PFSK-1 (cell line): Measurements from ENCODE around the gene ATL2.

Experiments used
- FOXP2 ChIP-seq: optimal IDR thresholded peaks from 2 replicates; pipeline ENCODE3; 2011; ENCODE audit warnings: borderline replicate concordance, control low read depth, inconsistent platforms; ENCODE audit not compliant: insufficient read depth; ENCODE audit errors: extremely low read length, extremely low read depth
- POLR2AphosphoS5 ChIP-seq: IDR thresholded peaks from 2 replicates; pipeline ENCODE4 v1.6.1; 2012; ENCODE audit warnings: low read depth, mild to moderate bottlenecking, control low read depth, low read length, moderate library complexity
- SIN3A ChIP-seq: IDR thresholded peaks from 2 replicates; pipeline ENCODE4 v1.6.1; 2012; ENCODE audit warnings: mild to moderate bottlenecking, low read length, moderate library complexity, borderline replicate concordance; ENCODE audit not compliant: insufficient read depth
- TAF1 ChIP-seq: IDR thresholded peaks from 2 replicates; pipeline ENCODE4 v1.6.1; 2012; ENCODE audit warnings: low read length, control low read depth, borderline replicate concordance; ENCODE audit not compliant: insufficient read depth
- TF ChIP-seq, protein P1 (sequence below), 2 experiments: IDR thresholded peaks; 2 replicates each; pipeline versions ENCODE4 v1.6.1 to v1.8.0; 2011 to 2012; ENCODE audit warnings: low read depth in 2 of 2, low read length in 2 of 2, control low read depth in 1 of 2, inconsistent platforms in 1 of 2, mild to moderate bottlenecking in 1 of 2, moderate library complexity in 1 of 2; ENCODE audit not compliant: insufficient read depth in 1 of 2

Gene ATL2

DNA sequence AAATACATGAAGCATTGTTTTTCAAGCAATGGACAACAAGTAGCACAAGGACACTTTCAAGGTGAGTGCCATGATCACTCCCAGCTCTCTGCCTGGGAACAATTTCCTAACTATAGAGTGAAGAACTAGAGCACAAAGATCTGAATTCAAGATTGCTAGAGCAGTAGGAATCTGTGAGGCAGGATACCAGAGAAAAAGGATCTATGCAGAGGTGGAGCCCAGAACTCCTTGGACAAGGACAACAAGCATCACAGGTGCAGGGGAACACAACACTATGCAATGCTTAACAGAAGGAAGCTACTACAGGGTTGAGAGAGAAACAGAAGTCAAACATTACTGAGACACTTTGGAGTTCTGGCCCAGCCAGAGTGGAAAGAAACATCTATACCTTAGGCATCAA, 24.7 kb downstream of the ATL2 start:
- no peak for TF ChIP-seq POLR2AphosphoS5
- no peak for TF ChIP-seq TAF1
- TF ChIP-seq, protein P1, sequence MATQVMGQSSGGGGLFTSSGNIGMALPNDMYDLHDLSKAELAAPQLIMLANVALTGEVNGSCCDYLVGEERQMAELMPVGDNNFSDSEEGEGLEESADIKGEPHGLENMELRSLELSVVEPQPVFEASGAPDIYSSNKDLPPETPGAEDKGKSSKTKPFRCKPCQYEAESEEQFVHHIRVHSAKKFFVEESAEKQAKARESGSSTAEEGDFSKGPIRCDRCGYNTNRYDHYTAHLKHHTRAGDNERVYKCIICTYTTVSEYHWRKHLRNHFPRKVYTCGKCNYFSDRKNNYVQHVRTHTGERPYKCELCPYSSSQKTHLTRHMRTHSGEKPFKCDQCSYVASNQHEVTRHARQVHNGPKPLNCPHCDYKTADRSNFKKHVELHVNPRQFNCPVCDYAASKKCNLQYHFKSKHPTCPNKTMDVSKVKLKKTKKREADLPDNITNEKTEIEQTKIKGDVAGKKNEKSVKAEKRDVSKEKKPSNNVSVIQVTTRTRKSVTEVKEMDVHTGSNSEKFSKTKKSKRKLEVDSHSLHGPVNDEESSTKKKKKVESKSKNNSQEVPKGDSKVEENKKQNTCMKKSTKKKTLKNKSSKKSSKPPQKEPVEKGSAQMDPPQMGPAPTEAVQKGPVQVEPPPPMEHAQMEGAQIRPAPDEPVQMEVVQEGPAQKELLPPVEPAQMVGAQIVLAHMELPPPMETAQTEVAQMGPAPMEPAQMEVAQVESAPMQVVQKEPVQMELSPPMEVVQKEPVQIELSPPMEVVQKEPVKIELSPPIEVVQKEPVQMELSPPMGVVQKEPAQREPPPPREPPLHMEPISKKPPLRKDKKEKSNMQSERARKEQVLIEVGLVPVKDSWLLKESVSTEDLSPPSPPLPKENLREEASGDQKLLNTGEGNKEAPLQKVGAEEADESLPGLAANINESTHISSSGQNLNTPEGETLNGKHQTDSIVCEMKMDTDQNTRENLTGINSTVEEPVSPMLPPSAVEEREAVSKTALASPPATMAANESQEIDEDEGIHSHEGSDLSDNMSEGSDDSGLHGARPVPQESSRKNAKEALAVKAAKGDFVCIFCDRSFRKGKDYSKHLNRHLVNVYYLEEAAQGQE (IDR thresholded peaks at IDR 0.05; ENCODE audit: insufficient read depth in 1 of 2, low read depth in 2 of 2, low read length in 2 of 2) = no peak
- TF ChIP-seq SIN3A = no peak
- TF ChIP-seq FOXP2 = no peak

DNA sequence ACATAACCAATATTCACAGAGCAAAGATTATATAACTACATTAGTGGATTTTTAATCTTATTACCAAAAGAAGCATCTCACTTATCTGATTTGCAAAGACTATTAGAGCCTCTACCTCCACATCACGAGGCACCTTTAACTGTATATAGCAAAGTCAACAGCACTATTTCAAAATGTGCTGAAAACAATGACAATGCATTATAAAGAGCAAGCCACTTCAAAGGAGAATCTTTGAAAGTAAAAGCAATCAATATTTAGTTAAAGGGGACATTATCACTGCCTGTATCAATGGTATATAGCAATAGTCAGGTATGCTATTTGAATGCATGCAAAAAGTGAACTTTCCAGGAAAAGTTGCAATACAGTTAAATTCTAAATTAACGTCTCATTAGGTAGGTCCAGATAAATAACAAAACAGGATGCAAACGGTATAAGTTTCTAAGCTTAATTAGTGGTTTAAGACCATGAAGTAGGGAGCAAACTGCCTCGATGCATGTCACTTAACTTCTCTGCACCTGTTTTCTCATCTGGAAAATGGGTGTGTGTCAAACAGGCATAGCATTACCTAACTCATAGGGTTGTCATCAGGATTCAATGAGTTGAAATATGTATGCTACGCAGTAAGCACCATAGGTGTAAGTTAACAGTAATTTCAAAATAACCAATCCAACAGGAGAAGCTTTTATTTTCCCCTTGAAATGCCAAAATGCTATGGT, 31.6 kb downstream of the ATL2 start:
- TF ChIP-seq SIN3A (no peak), POLR2AphosphoS5 (no peak), TAF1 (no peak), FOXP2 (no peak)
- TF ChIP-seq, protein P1 (IDR thresholded peaks at IDR 0.05; ENCODE audit: insufficient read depth in 1 of 2, low read depth in 2 of 2, low read length in 2 of 2) = no peak

DNA sequence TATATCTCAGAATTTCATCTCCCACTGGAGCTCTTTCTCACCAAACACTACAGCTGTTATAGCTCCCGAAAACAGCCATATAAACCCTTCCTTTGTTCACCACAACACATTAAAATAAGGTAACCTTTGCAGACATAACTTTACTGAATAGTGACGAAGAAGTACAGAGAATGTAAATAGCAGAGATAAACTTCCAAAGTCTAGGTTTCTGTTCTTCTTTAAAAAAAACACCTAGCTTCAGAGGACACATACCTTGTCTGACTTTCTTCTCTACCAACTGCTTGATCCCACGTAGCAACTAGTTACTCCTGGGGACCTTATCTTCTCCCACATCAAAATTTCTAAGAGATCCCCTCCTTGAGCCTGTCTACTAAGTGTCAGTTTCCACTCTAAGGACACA, 32.3 kb downstream of the ATL2 start:
- TF ChIP-seq SIN3A (no peak), FOXP2 (no peak), POLR2AphosphoS5 (no peak), TAF1 (no peak)
- TF ChIP-seq, protein P1 (IDR thresholded peaks at IDR 0.05; ENCODE audit: insufficient read depth in 1 of 2, low read depth in 2 of 2, low read length in 2 of 2) = no peak

DNA sequence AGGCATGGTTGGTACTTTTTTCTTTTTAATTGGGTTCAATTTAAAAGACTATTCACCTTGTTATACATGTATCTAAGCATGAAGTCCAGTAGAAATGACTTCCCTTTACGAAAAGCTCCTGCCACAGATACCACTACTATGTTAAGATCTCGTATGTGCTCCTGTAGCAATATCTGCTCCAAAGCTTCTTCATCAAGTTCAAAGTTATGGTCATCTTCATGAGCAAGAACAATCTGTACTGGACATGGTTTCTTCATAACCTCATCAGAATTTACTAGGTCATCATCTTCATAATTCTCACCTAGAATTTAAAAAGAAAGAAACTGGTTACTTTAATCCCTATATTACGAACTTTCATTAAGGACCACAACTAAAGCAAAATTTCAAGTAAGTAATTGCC, 33.9 kb downstream of the ATL2 start:
- no peak for TF ChIP-seq POLR2AphosphoS5
- TF ChIP-seq, protein P1 (IDR thresholded peaks at IDR 0.05; ENCODE audit: insufficient read depth in 1 of 2, low read depth in 2 of 2, low read length in 2 of 2) = no peak
- no peak for TF ChIP-seq SIN3A
- TF ChIP-seq FOXP2 = no peak
- no peak for TF ChIP-seq TAF1
